CD4-positive, alpha-beta T cell treated with Interleukin-4 for 4 hours (primary cell): ENCODE measurements around the gene TECTA.
"Not testable (repeated sequence)": the region's sequence is repeated elsewhere in the genome, so short reads cannot be mapped to it uniquely, and the experiment has no call there.

Experiments
- DNase-seq: peaks from one replicate; pipeline ENCODE4 v3.0.0-alpha.2; 2020

TECTA gene

DNA sequence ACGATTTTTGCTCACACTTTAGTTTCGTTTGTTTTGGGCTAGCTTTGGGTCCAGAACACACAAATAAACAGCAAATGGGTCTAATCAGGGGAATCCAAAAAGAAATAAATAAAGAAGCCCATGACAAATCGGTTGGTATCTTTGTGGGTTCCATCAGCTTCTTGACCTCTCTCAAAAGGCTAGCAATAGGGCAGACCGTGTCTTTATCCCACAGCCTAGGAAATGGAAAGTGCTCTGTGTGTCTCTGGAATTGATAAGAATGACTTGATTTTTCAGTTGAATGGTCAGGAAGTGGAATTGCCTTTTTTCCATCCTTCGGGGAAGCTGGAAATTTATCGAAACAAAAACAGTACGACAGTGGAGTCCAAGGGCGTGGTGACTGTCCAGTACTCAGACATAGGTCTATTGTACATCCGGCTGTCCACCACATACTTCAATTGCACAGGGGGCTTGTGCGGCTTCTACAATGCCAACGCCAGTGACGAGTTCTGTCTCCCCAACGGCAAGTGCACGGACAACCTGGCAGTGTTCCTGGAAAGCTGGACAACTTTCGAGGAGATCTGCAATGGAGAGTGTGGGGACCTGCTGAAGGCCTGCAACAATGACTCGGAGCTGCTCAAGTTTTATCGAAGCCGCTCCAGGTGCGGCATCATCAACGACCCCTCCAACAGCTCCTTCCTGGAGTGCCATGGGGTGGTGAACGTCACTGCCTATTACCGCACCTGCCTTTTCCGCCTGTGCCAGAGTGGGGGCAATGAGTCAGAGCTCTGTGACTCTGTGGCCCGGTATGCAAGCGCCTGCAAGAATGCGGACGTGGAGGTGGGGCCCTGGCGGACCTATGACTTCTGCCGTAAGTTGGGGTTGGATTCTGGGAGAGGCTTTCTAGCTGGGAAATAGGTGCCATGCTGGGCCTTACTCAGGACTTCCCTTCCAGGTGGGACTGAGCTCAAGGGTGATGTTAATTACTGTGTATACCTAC is 28.6 kb downstream of the TECTA start:
- no peak for DNase-seq

DNA sequence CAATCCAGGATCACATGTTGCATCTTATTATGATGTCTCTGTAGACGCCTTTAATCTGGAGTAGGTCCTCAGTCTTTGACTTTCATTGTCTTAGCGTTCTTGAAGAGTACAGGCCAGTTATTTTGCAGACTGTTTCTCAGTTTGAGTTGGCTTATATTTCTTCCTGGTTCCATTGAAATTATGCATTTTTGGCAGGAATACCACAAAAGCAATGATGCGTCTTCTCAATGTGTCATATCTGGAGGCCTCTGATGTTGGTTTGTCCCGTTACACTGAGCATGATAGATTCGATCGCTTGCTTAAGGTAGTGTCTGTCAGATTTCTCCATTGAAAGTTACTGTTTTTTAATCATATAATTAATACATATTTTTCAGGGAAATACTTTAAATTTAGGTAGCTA is 30.6 kb downstream of the TECTA start:
- DNase-seq = no peak

DNA sequence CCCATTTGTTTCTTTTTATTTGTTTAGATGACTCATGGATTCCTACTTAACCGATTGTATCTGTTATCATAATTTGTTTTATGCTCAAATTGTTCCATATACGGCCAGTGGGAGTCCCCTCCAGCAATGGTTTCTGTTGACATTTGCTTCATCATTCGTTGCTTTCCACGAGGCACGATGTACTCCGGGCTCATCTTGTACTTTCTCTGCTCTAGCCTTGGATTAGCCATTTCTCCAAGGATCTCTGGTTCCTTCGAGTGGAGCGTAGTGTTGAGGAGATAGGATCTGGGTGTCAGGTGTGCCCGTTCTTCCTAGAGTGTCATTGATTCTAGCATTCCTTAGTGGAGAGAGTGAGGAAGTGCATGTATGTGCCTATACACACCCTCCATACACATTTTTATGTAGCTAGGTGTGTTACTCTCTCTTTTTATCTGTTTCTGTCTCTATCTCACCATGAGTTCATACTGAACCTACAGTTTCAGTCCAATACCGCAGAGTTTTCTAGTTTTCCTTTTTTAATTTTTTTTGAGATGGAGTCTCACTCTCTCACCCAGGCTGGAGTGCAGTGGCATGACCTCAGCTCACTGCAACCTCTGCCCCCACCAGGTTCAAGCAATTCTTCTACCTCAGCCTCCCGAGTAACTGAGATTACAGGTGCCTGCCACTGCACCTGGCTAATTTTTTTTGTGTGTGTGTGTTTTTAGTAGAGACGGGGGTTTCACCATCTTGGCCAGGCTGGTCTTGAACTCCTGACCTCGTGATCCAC is 31.4 kb downstream of the TECTA start:
- no peak for DNase-seq

DNA sequence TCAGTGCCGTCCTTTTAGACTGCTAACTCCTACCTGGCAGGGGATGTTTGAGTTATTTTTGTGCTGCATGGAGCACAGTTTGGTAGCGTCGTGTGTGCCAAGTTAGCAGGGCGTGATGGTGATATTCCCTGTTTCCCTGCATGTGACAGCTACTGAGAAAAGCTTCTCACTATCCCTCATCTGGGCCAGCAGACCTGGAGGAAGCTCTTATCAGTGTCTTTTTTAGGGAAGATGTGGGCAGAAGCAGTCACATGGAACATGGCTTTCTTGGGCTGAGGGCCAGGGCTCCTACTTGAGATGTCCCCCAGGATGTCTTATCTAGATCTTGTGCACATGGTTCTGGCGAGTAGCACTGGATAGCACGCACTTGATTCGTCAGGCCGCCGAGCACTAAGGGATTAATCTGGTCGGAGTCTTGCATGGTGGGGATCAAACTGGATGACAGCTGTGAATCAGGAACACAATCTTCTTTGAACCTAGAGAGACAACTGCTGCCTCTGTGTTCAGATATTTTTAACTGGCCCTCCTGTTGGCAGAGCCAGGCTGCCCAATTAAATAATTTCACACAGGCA is 33.8 kb downstream of the TECTA start:
- DNase-seq = no peak

DNA sequence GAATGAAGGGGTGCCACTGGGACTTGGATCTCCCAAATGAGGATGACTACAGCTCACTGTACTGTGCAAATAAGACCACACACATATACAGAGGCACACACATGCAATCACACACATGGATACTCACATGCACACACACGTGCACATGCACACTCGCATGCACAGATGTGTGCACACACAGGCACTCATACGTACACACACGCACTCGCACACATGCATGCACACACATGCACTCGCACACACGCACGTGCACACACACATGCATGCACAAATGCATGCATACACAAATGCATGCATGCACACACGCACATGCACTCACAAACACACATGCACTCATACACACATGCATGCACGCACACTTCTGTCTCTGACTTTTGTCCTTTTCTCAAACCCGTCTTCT is 36.0 kb downstream of the TECTA start:
- DNase-seq = no peak

DNA sequence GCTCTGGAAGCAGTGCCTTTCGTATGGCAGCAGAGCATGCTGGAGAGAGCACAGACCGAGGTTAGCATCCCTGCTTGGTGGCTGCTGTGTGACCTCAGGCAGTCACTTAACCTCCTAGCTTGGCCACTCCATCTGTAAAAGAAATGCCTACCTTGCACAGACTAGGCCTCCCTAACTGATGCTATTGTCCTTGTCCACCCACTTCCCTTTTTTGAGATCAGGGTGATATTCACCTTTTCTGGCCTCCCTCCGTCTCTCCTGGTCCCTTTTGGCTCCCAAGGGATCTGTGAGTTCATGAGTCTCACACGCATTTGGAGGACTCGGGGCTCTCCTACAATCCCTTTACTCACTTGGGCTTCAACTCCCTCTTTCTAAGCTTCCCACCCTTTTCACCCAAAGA is 37.2 kb downstream of the TECTA start:
- DNase-seq = no peak

DNA sequence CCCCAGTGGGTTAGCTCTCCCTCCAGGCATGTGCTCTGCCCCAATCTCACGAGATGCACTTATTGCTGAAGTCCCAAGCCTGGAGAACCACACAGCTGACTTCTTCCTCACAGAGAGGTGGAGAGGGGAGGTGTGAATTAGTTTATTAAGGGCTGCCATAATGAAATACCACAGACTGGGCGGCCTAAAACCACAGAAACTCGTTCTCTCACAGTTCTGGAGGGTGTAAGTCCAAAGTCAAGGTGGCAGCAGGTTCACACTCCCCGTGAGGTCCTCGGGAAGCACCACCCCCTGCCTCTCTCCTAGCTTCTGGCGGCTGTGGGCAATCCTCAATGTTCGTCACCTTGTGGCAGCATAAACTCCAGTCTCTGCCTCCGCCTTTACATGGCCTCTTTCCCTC is 39.3 kb downstream of the TECTA start:
- no peak for DNase-seq

DNA sequence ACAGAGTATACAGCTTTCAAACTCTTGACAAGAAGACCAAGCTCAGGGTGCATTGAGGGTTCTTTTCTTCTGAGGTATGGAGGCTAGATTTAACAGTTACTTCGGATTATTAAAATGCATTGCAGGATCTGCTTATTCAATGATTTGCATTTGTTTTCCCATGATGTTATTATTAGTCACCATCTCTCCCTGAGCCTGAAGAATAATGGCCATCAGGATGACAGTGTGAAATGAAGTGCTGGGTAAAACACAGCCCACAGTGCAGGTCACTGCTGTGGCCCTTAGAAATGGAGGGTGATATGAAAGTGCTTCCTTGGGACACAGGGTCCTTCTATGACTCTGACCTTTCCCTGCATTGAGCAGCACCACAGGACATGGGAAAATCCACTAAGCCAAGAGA is 40.0 kb downstream of the TECTA start:
- no peak for DNase-seq

DNA sequence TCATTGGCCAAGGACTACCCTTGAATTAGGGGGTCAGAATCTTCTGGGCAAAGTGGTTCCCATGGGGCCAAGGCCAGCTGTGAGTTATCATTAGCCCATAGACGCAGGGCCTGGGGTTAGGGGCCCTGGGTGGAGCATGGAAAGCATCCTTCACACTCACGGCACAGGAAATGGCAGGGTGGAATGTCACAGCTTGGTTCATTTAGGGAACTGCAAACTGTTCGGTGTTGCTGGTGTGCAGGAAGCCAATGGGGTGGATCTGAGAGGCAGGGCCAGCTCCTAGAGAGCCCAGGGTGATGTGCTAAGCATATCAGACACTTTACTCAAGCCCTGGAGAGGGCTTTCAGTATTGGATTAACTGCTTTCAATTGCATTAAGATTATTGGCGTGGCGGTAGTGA is 42.9 kb downstream of the TECTA start:
- DNase-seq = no peak

DNA sequence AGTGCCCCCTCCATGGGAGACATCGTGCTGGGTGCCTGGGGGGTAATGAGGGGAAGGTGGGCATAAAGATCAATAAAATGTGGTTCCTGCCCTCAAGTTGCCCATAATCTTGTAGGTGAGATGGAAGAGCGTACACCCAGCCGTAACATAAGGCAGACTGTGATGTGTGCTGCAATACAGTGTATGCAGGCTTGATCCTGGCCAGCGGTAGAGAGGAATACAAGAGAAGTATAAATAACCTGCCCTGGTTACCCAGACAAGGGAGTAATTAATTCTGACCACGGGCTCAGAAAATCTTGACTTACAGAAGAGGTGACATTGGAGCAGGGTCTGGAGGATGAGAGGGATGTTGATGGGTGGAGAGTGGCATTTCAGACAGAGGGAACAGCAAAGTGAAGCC is 43.7 kb downstream of the TECTA start:
- DNase-seq = no peak

DNA sequence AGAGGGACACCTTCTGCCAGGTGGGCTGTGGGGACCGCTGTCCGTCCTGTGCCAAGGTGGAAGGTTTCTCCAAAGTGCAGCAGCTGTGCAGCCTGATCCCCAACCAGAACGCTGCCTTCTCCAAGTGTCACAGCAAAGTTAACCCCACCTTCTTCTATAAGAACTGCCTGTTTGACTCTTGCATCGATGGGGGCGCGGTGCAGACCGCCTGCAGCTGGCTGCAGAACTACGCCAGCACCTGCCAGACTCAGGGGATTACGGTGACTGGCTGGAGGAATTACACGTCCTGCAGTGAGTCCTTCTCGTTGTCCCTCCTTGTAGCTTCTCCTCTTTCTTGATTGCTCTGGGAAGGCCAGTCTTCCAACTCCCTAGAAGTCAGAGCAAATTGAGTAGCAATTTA is 44.8 kb downstream of the TECTA start:
- no peak for DNase-seq

DNA sequence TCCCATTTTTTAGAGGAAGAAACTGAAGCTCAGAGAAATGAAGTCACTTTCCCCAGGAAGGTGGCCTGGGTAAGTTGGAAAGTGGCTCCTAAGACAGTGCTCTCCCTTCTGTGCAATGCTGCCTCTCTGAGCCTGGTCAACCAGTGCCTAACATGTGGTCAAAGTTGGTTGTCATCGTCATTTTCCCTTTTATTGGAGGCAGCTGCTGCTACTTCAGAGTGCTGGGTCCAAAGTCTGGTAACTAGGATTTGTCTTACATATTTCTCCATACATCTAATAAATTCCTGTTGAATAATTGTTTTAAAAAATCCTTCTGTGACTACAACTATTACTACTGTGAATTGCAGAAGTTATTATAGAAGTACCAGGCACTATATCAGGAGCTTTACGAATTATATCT is 48.1 kb downstream of the TECTA start:
- no peak for DNase-seq

DNA sequence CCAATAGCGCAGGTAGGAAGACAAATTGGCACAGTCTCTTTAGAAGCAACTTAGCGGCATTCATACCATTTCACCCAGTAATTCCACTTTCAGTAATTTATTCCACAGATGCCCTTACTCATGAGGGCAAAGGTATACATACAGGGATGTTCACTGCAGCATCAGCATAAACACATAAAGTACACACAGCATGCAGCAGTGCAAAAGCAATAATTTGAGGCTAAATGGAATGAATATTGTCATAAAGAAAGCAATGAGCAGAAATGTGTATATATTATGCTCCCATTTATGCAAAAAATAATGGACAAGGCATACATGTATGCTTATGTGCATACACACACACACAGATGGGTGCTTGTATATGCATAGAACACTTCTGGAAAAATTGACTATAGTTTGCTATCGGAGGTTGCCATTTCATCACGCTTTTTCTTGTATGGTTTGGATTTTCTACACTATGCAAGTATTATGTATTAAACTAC is 50.2 kb downstream of the TECTA start:
- DNase-seq = no peak

DNA sequence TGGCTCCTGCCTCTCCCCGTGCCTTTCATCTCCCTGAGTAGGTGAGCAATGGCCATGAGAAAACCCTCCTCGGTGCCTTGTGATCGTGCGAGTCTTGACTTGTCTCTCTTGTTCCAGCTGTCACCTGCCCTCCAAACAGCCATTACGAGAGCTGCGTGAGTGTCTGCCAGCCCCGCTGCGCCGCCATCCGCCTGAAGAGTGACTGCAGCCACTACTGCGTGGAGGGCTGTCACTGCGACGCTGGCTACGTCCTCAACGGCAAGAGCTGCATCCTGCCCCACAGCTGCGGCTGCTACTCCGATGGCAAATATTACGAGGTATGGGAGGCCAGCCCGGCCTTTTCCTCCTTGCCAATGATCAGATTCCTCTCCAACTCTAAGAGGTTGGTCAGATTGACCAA is 51.7 kb downstream of the TECTA start:
- DNase-seq = no peak

DNA sequence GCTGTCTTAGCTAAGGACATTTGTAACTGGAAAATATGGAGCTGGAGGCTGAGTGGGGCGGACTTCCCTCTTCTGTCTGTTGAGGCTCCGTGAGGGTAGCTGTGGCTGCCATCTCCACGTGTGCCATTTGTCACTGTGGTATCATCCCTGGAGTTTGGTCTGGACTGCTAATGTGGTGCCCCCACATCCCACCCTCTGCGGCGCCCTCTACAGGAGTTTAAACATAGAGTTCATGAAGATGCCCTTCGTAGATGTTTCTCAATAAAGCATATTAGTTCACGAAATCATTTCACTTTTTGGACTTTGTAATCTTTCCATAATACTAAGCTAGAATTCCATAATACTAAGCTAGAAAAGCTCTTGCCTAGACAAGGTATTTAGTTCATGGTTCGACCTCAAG is 52.4 kb downstream of the TECTA start:
- no peak for DNase-seq

DNA sequence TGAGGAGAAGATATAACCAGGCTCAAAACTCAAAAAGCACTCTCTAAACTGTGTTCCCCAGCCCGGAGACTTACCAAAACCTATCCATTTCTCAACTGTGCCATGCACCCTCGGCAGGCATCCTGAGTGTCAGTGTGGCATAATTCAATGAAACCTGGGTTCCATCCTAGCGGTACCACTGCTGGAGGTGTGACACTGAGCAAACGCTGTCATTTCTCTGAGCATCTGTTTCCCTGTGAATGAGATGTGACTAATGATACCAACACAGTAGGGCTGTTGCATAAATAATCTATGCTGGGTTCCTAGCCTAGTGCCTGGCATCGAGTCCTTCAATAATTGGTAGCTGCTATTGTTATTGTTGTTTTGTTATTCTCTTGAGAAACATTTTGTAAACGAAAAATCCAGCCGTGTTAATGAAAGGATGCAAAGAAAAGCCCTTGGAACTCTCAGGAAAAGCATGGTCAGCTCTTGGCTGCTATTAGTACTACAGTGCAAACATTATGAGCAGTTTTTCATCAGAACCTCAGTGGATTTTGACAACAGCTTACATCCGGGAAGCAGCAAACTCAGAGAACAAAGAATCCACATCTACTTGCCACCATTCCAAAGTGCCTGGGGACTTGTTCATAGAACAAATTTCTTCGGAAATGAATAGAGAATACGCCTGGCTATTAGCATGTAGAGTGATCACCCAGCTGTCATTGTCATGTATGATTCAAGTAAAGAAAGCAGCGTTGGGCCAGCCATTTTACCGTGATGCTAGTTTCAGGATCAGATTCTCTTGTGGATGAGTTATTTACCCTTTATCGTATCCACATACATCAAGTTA is 53.7 kb downstream of the TECTA start:
- DNase-seq = no peak

DNA sequence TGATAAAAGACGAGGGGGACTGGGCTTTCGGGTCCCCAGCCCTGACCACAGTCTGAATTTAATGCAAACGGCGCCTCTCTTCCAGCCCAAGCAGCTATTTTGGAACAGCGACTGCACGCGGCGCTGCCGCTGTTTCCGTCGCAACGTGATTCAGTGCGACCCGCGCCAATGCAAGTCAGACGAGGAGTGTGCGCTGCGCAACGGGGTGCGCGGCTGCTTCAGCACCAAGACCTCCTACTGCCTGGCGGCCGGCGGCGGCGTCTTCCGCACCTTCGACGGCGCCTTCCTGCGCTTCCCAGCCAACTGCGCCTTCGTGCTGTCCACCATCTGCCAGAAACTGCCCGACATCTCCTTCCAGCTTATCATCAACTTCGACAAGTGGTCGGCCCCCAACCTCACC is 56.7 kb downstream of the TECTA start:
- DNase-seq = no peak

DNA sequence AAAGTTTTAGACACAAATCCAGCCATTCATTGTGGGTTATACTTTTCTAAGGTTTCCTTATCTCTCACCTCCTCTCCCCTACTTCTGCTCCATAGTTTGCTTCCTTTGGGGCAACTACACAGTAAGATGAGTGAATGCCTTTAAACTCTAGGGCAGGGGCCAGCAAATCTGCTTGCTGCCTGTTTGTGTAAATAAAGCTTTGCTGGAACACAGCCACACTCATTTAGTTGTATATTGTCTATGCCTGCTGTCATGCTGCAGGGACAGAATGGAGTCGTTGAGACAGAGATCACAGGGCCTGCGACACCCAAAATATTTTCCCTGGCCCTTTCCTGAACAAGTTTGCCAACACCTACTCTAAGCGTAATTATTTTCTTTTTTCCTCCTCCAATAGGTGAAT is 58.7 kb downstream of the TECTA start:
- DNase-seq = no peak

DNA sequence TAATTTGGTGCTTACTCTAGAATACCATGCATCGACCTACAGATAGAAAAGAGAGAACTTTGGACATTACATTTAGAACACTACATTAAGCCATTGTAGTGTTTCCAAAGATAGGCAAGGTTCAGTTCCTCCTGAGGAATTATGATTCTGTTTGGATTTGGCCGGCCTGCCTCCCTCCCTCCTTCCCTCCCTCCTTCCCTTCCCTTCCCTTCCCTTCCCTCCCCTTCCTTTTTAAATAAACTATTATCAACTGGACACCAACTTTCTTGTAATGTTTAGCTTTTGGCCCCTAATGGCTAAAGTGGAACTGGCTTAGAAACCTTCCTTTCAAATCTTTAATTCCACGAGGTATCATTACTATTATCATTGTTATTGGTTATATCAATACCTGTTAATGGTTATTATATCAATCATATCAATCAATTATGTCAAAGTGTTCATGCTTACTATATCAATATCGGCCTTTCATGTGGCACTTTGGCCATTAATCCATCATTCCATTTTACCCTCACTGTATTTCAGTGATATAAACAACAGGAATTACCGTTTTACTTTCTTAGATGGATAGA is 60.4 kb downstream of the TECTA start:
- no peak for DNase-seq

DNA sequence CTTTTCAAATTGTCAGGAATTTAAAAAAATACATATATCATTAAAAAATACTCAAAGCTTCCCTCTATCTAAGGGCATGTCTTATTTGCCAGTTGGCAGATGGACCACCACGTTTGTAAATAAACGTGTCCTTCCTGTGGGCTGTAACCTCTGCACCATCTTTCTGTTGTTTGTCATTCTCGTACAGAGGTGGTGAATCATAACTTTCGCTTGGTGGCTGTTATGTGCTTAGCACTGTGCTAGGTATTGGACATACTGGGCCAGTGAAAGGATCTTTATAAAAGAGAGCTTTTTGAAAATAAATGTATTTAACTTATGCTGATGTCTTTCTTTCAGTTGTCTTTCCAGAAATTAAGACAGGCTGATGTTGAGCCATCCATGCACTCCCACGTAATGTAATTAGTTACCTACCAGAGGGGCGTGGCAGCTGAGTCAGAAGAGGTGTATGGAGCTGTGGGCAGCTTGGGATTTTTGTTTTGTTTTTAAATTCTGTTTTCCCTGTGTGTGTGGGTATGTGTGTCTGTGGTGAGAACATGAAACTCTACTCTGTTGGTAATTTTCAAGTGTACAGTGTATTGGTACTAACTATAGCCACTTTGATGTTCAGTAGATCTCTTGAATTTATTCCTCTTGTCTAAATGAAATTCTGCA is 62.7 kb downstream of the TECTA start:
- no peak for DNase-seq

DNA sequence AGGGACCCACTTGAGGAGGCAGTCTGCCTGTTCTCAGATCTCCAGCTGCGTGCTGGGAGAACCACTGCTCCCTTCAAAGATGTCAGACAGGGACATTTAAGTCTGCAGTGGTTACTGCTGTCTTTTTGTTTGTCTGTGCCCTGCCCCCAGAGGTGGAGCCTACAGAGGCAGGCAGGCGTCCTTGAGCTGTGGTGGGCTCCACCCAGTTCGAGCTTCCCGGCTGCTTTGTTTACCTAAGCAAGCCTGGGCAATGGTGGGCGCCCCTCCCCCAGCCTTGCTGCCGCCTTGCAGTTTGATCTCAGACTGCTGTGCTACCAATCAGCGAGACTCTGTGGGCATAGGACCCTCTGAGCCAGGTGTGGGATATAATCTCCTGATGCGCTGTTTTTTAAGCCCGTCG is 76.6 kb downstream of the TECTA start:
- not testable (repeated sequence) for DNase-seq

DNA sequence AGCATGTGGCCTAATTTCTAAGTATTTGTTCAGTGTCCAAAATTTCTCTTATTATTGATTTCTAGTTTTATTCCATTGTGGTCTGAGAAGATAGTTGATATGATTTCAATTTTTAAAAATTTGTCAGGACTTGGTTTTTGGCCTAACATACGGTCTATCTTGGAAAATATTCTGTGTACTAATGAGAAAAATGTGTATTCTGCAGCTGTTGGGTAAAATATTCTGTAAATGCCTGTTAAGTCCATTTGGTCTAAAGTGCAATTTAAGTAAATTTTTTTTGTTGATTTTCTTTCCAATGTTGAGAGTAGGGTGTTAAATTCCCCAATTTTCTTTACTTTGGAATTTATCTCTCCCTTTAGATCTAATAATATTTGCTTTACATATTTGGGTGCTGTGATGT is 78.3 kb downstream of the TECTA start:
- DNase-seq = no peak
